Ascending aorta (tissue), 2 donors: Measurements from ENCODE around the gene AGAP1. TPM values are rescaled to one million over a fixed set of nuclear protein-coding genes. Genes with fewer than 3 reads are reported as not detected.

Experiments used
- DNase-seq, 2 donors: peaks; one replicate each; pipeline ENCODE4 v3.0.0-alpha.2; 2019; ENCODE audit warnings: low spot score in 2 of 2
- H3K27ac ChIP-seq, 2 donors: fragments of 200-600 bp; sonication (generic); one replicate each; pipeline ENCODE4 v1.5.1; 2016 to 2017; ENCODE audit warnings: mild to moderate bottlenecking in 1 of 2
- H3K27me3 ChIP-seq: fragments of 200-600 bp; sonication (generic); one replicate; pipeline ENCODE4 v1.5.1; 2017
- H3K36me3 ChIP-seq, 2 donors: fragments of 200-600 bp; sonication (generic); one replicate each; pipeline ENCODE4 v1.5.1; 2016
- H3K4me1 ChIP-seq, 2 donors: fragments of 200-600 bp; sonication (generic); one replicate each; pipeline ENCODE4 v1.5.1; 2016 to 2017; ENCODE audit warnings: mild to moderate bottlenecking in 1 of 2
- H3K4me3 ChIP-seq, 2 donors: fragments of 200-600 bp; sonication (generic); one replicate each; pipeline ENCODE4 v1.5.1; 2016 to 2017; ENCODE audit warnings: mild to moderate bottlenecking in 1 of 2
- H3K9me3 ChIP-seq, 2 donors: fragments of 200-600 bp; sonication (generic); one replicate each; pipeline ENCODE4 v1.5.1; 2016
- CTCF ChIP-seq, 3 experiments: fragments of 200-600 bp in 2 of 3; fragments of 450-650 bp in 1 of 3; sonication (generic) in 2 of 3; IDR thresholded peaks; one replicate each; pipeline ENCODE4 v1.5.1; 2016 to 2019; ENCODE audit warnings: antibody characterized with exemption in 3 of 3, mild to moderate bottlenecking in 1 of 3, moderate library complexity in 1 of 3
- intact Hi-C: fragments of 100-400 bp; cut with DNase I; formaldehyde crosslinking; loops from one replicate; pipeline ENCODE4 v1.15.1; 2023
- total RNA-seq: library from RNA; depleted of rRNA; stranded (reverse); fragments of >200 nt; gene quantifications from one replicate; pipeline ENCODE4 v1.1.0, GENCODE V29; 2016

AGAP1 gene
- total RNA-seq, 1 donor from 2014 or later: 19.7 TPM

- no peak overlapping the region for H3K4me3 ChIP-seq
- no peak for TF ChIP-seq CTCF (IDR thresholded peaks at IDR 0.05)
- intact Hi-C loops: no loop called here
- DNase-seq: no peak
- H3K36me3 ChIP-seq: peaks cover 0 to 8% of the 10 kb centered on the region in 2 donors
- no peaks in the 10 kb centered on the region for H3K9me3 ChIP-seq
- no peaks in the 10 kb centered on the region for H3K4me1 ChIP-seq
- H3K27me3 ChIP-seq: no peaks in the 10 kb centered on the region
- H3K27ac ChIP-seq: no peak overlapping the region
Observed at GRCh38 chr2:235898766-235899165, 404.9 kb downstream of the AGAP1 start.

GRCh38 chr2:235900631-235901030 is 406.8 kb downstream of the AGAP1 start:
- intact Hi-C loops: no loop called here
- H3K9me3 ChIP-seq: no peaks in the 10 kb centered on the region
- H3K36me3 ChIP-seq: no peaks in the 10 kb centered on the region
- no peaks in the 10 kb centered on the region for H3K27me3 ChIP-seq
- no peak for DNase-seq
- H3K4me3 ChIP-seq: no peak overlapping the region
- no peak for TF ChIP-seq CTCF (IDR thresholded peaks at IDR 0.05)
- H3K4me1 ChIP-seq: no peaks in the 10 kb centered on the region
- H3K27ac ChIP-seq: no peak overlapping the region

- H3K36me3 ChIP-seq: no peaks in the 10 kb centered on the region
- no peak overlapping the region for H3K27ac ChIP-seq
- no peak for DNase-seq
- no peaks in the 10 kb centered on the region for H3K4me1 ChIP-seq
- intact Hi-C loops: no loop called here
- no peak for TF ChIP-seq CTCF (IDR thresholded peaks at IDR 0.05)
- no peaks in the 10 kb centered on the region for H3K27me3 ChIP-seq
- H3K9me3 ChIP-seq: no peaks in the 10 kb centered on the region
- no peak overlapping the region for H3K4me3 ChIP-seq
Observed at GRCh38 chr2:235901243-235901642, 407.4 kb downstream of the AGAP1 start.

- DNase-seq: no peak
- H3K4me3 ChIP-seq: no peak overlapping the region
- H3K27me3 ChIP-seq: no peaks in the 10 kb centered on the region
- no peak for TF ChIP-seq CTCF (IDR thresholded peaks at IDR 0.05)
- H3K36me3 ChIP-seq: peaks cover 3 to 9% of the 10 kb centered on the region in 2 donors
- H3K4me1 ChIP-seq: no peaks in the 10 kb centered on the region
- intact Hi-C loops: no loop called here
- H3K27ac ChIP-seq: no peak overlapping the region
- no peaks in the 10 kb centered on the region for H3K9me3 ChIP-seq
Observed at GRCh38 chr2:235903782-235904584, 410.1 kb downstream of the AGAP1 start.

GRCh38 chr2:235904585-235904931 is 410.7 kb downstream of the AGAP1 start:
- intact Hi-C loops: no loop called here
- no peak for TF ChIP-seq CTCF (IDR thresholded peaks at IDR 0.05)
- Histone ChIP-seq H3K9me3 (no peaks in the 10 kb centered on the region), H3K27me3 (no peaks in the 10 kb centered on the region), H3K4me3 (no peak overlapping the region), H3K27ac (no peak overlapping the region), H3K4me1 (no peaks in the 10 kb centered on the region), H3K36me3 (peaks cover 6 to 15% of the 10 kb centered on the region in 2 donors)
- no peak for DNase-seq
